Muscle of back (tissue), 13 donors: ENCODE data around the gene XIAP. TPM values are rescaled to one million over a fixed set of nuclear protein-coding genes. Genes with fewer than 3 reads are reported as not detected.
"Not testable (repeated sequence)": the region's sequence is repeated elsewhere in the genome, so short reads cannot be mapped to it uniquely, and the experiment has no call there.

ENCODE experiments used
- DNase-seq, 3 donors: peaks; one replicate each; pipeline versions ENCODE4 v3.0.0 to v3.0.0-alpha.2; 2013
- long read RNA-seq, 9 donors: transcript quantifications; one replicate each; lab custom pipeline, GENCODE V29; 2026
- polyA plus RNA-seq, 10 donors: library from polyadenylated mRNA; unstranded; fragments of 120-200 nt; gene quantifications; one replicate each; pipeline ENCODE4 v1.2.1, GENCODE V29; 2013; ENCODE audit not compliant: insufficient read length in 10 of 10

The XIAP gene
- polyA plus RNA-seq = 10 to 100 TPM; 28.5 to 37.4 (median 32.3) TPM
- long read RNA-seq, donor 1, full-length matches to known transcripts = 5 of 5 reads
- long read RNA-seq, donor 1, partial matches to known transcripts = 0 of 5 reads
- long read RNA-seq, donor 1, other reads (novel, unspliced or antisense) = 0 of 5 reads
- long read RNA-seq, donor 2, full-length matches to known transcripts = 4 of 4 reads
- long read RNA-seq, donor 2, partial matches to known transcripts = 0 of 4 reads
- long read RNA-seq, donor 2, other reads (novel, unspliced or antisense) = 0 of 4 reads
- long read RNA-seq, donor 3 = 0 reads
- long read RNA-seq, donor 4 = 0 reads
- long read RNA-seq, donor 5, full-length matches to known transcripts = 4 of 4 reads
- long read RNA-seq, donor 5, partial matches to known transcripts = 0 of 4 reads
- long read RNA-seq, donor 5, other reads (novel, unspliced or antisense) = 0 of 4 reads
- long read RNA-seq, donor 6, full-length matches to known transcripts = 3 of 9 reads
- long read RNA-seq, donor 6, partial matches to known transcripts = 6 of 9 reads
- long read RNA-seq, donor 6, other reads (novel, unspliced or antisense) = 0 of 9 reads
- long read RNA-seq, donor 7, full-length matches to known transcripts = 2 of 2 reads
- long read RNA-seq, donor 7, partial matches to known transcripts = 0 of 2 reads
- long read RNA-seq, donor 7, other reads (novel, unspliced or antisense) = 0 of 2 reads
- long read RNA-seq, donor 8, partial matches to known transcripts = 0 of 3 reads
- long read RNA-seq, donor 8, other reads (novel, unspliced or antisense) = 0 of 3 reads
- long read RNA-seq, donor 9 = 0 reads

DNA sequence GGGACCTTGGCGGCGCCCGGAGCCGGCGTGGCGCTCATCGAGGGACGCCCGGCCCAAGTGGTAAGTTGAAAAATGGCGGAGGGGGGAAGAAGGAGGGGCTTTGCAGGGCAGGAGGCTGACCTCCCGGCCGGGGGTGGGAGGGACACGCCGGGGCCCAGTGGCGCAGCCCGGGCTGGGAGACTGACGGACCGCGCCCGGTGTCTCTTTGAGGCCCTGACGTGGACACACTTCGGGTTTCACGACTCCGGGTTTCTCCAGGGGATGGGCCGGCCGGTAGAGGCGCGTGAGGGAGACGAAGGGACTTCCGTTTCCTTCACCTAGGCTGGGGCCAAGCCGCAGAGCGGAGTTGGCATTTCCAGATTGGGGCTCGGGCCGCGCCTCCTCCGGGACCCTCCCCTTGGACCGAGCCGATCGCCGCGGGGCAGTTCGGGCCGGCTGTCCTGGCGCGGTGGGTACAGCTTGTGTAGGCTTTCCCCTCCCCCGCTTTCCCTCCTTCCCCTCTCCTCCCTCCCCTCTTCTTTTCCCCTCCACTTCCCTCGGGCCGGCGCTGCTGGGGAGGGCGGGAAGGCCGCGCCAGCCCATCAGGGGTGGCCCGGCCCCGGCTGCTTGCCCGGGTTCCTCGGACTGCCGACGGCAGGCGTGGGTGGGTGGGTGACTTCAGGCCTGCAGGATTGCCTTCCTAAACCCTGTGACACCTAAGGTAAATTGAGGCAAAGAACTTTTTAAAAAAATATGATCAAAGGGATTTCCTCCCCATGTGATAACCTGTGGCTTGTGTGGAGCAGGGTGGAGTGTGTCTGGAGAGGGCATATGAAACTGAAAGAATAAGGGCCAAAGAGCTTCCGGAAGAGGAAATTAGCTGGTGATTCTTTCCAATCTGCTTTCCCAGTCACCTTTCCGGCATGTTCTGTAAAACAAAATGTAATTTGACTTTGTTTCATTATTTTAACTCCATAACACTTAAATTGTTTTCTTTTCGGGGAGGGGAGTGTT is at the start of gene XIAP:
Gene XIAP (plus strand): TSS at position 208 of the 993 bp plus-strand sequence. CDS start 25,610 bp downstream, outside the sequence.
- peak; percentile 79 to 92 (median 83) for DNase-seq

DNA sequence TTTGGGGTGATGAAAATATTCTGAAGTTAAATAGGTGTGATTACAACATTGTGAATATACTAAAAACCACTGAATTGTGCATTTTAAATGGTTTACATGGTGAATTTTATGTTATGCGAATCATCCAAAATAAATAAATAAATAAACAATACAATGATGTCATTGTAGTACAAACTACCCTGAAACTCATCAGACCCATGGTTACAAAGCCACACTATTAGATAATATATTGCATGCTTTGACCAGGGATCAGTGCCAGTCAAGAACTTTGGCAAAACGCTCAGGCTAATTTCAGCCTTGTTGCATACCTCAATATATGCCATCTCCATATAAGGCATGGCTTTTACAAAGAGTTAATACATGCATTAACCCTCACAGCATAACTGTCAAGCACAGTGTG is 45.5 kb upstream of the XIAP start:
- no peak for DNase-seq

DNA sequence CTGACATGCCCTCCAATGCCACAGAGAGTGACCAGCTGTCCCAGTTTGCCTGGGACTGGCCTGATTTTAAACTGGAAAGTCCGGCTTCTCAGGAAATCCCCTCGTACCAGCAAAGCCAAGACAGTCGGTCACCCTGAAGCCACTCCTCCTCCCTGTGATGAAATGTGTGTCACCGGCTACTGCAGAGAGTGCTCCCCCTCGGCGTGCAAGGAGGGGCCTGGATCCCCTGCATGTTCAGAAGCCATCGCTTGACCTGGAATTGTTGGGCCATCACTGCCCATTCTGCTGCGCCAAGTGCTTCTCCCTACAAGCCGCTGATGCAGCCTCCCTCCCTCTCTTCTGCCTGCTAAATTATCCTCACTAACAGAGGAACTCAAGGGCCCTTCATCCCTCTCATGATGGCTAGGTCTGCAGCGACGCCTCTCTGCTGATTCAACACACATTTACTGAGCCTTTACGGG is 44.9 kb upstream of the XIAP start:
- not testable (repeated sequence) for DNase-seq

DNA sequence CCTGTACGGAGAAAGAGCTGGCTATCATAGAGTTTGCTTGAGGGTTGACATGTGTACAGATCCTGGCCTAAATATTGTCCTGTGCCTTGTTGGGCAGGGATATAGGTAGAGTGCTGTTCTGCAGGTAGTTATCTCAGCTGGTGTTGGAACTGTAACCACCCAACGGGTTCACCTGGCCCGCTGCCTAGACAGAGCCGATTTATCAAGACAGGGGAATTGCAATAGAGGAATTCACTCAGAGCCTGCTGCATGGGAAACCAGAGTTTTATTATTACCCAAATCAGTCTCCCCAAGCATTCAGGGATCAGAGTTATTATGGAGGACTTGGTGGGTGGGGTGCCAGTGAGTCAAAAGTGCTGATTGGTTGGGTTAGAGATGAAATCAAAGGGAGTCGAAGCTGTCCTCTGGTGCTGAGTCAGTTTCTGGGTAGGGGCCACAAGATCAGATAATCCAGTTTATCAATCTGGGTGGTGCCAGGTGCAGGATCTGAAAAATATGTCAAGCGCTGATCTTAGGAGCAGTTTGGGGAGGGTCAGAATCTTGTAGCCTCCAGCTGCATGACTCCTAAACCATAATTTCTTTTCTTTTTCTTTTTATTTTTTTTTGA is 42.5 kb upstream of the XIAP start:
- no peak for DNase-seq

DNA sequence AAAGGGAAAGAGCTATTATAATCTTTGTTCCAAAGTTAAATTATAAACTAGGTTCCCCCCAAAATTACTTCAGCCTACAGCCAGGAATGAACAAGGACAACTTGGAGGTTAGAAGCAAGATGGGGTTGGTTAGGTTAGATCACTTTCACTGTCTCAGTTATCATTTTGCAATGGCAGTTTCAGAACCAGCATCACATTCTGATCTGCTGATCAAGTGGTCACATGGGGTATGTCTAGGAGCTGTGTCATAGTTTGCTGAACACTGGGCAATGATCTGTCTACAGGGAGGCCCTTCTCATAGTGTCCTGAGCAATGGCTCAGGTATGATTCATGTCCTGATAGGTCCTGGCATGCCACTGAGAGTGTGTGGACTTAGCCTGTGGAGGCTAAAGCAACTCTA is 41.6 kb upstream of the XIAP start:
- DNase-seq = no peak

DNA sequence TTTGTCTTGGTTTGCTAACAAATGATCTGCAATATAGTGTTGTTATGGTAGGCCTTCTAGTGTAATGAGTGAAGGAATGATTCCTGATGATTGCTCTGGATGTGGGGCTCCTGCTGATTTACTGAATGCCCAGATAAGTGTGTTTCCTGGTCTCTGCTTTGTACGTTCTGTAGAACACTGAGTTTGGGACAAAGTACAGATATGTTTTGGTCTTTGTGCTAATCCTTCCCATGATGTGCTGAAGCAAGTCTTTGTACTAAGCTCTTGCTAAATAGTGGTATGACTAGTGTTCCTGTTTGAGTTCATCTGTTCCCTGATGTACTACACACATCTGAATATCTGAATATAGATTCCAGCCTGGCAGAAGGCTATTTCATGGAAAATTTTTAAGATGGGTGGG is 36.9 kb upstream of the XIAP start:
- DNase-seq = no peak

DNA sequence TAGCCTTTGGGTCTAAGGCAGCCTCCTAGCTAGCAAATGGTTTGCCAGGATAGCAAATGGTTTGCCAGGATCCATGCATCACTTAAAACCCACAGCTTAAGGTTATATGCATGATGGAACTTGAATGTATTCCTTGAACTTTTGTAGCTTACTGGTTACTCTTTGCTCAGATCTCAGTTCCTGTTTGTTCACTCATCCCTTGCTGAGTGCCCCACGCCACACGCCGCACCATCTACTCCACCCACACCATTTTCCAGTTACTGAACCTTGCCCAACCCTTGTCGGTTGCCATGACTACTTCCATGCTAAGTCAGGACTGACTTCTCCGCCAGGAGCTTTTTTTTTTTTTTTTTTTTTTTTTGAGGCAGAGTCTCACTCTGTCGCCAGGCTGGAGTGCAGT is 29.5 kb upstream of the XIAP start:
- no peak for DNase-seq

DNA sequence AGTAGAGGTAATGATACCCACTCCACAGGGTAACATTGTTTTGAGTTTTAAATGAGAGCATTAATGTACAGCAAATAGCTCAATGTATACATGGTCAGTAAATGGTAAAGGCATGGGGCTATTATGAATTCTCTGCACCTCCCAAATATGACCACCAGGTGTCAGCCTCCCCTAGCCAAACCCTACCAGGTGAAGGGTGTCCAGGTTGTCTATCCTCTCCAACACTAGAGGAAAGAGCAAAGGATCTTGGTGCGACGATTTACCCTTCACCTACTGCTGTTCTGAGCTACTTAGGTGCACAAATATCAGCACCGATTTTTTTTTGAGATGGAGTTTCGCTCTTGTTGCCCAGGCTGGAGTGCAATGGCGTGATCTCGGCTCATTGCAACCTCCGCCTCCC is 26.5 kb upstream of the XIAP start:
- peak; percentile 39 to 62 (median 40) for DNase-seq

DNA sequence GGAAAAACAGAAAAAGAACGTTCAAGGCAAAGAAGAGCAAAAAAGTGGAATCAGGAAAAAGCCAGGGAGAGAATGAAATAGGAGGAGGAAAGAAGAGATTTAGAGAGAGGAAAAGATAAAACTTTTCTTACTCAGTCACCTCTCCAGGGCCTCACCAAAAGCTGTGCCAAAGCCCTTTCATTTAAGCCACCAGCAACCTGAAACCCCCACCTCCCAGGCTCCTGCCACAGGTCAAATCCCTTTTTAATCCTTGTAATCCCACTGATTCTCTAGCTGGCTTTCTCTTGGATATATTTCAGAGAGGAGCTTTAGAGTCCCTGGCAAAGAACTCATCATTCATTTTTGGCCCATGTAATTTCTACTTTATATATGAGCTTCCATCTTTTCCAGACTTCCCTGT is 25.7 kb upstream of the XIAP start:
- no peak for DNase-seq

DNA sequence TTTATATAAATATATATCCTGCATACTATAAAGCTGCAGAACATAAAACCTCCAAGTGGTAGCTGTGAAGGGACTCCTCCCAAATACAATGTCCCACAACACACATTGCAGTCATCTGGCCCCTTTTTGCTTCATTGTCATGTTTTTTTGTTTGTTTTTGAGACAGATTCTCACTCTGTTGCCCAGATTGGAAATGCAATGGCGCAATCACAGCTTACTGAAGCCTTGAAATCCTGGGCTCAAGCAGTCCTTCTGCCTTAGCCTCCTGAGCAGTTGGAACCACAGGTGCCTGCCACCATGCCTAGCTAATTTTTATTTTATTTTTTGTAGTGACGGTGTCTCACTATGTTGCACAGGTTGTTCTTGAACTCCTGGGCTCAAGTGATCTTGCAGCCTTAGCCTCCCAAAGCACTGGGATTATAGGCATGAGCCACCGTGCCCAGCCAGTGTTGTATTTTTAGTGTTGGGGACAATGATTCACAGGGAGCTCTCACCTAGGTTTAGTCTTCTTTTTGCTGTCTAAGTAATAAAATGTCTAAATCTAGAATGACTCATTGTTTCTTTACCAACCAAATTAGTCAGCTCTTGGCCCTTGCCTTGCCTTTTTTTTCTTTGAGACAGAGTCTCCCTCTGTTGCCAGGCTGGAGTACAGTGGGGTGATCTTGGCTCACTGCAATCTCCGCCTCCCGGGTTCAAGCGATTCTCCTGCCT is 24.0 kb upstream of the XIAP start:
- DNase-seq = no peak

DNA sequence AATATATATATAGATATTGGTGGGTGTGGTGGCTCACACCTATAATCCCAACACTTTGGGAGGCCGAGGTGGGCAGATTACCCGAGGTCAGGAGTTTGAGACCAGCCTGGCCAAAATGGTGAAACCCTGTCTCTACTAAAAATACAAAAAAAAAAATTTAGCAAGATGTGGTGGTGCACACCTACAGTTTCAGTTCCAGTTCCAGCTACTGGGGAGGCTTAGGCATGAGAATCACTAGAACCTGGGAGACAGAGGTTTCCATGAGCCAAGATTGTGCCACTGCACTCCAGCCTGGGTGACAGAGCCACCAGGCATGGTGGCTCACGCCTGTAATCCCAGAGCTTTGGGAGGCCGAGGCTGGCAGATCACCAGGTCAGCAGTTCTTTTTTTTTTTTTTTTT is 14.7 kb upstream of the XIAP start:
- not testable (repeated sequence) for DNase-seq

DNA sequence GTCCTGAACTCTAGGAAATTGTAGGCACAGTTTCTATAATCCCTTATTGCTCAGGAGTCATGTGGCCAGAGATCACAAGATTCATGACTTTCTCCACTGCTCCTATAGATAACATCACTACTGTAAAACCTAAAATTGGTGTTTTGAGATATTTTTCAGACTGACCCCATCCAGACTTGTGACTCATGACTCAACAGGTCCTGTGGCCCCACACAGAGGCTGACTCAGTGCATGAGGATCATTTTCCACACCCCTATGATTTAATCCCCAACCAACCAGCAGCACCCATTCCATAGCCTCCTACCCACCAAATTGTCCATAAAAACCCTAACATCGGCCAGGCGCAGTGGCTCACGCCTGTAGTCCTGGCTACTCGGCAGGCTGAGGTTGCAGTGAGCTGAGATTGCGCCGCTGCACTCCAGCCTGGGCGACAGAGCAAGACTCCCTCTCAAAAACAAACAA is 13.2 kb upstream of the XIAP start:
- DNase-seq = no peak

DNA sequence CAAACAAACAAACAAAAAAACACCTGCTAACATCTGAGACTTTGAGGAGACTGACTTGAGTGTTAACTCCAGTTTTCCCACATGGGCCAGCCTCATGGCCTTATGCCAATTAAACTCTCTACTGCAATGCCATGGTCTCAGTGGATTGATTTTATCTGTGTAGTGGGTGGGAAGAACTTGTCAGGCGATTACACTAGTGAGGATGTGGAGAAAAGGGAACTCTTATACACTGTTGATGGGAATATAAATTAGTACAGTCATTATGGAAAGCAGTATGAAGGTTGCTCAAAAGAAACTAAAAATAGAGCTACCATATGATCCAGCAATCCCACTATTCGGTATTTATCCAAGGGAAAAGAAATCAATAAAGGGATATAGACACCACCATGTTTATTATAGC is 12.8 kb upstream of the XIAP start:
- no peak for DNase-seq

DNA sequence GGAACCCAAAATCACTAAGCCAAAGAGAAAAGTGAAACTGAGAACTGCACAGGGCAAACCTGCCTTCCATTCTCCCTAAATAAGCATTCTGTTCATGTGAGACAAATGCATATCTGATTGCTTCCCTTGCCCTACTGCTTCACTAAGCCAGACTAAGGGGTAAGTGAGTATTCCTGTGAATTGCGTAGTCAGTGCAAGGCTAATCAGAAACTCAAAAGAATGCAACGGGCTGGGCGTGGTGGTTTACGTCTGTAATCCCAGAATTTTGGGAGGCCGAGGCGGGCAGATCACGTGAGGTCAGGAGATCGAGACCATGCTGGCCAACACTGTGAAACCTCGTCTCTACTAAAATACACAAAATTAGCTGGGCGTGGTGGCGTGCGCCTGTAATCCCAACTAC is 10.8 kb upstream of the XIAP start:
- DNase-seq = no peak

DNA sequence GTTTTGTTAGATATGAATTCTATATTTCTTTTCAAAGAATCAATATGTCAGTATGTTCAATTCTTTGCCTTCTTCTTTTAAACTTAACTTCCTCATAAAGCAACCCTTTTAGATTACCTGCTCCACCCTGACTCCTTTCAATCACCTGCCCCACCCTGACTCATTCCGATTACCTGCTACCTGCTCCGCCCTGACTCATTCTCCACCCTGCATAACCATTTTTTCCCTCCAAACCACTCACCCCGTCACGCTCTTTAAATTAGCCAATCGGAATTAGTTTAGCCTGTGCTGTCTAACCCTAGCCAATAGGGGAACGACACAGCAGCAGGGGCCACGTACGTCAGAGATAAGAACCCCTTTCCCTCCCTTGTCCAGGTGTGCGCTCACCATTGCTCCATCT is 9.9 kb upstream of the XIAP start:
- DNase-seq = not testable (repeated sequence)

DNA sequence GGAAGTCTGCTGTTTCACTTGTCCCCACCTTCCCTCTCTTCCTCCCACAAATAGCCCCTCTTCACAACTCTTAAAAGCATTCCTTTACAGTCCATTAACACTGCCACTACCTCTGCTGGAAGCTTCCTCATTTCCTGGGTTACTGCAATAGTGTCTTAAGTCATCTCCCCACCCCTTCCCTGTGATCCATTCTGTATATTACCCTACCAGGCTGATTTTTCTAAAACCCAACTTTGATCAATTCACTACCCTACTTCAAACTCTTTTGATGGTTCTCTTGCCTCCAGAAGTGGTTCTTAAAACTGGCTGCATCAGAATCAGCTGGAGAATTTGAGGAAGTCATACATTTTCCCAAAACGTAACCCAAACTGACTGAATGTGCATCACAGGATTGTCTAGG is 8.8 kb upstream of the XIAP start:
- no peak for DNase-seq

DNA sequence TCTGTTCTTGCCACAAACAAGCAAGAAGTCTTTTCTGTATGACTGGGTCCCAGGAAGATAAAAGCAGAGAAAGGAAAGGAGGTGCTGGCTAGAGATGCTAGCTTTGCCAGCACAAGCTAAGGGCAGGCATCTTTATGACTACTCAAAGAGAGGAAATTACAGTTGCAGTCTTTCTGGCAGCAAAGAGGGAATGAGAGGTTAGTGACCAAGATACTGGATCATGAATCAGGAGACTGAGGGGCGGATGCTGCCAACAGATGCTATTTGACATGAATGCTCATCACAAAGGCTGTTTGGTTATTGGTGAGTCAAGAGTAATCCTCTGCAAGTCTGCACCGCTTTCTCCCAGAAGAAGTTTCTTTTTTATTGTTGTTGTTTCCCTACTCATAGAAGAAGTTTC is 5.5 kb upstream of the XIAP start:
- no peak for DNase-seq

DNA sequence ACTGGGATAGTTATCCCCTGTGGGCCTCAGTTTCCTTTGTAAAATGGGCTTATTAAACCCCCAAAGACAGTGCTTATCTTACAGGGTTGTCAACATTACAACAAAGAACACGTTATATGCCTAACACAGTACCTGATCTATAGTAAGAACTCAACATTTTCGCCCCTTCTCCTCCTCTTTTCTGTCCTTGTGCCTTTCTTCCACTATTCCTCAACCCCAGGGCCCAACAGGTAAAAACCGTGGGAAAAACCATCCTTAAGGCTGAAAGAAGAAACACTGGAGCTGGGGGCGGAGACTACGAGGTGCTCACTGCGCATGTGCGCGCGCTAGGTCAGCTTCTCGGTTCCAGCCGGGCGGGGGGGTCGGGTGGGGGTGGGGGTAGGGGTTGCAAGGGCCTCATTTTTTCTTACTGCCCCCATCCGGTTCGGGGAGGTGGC is 426 bp upstream of the XIAP start:
- DNase-seq = peak; percentile 61 to 88 (median 84)

DNA sequence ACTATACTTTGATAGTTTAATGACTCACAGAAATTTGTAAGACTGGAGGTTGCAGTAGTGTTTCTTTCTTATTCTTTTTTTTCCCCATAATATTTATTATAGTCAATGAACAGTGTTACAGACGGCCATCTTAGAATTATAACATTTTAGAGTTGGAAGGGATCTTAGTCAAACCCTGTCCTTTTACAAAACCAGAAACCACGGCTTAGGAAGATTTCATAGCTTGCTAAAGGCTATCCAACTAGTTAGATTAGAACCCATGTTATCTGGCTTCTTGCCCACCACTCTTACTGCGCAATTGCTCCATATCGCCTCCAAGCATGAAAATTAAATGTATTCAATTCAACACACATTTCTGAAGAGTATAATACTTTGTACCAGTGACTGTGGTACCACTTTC is 1.1 kb downstream of the XIAP start:
- DNase-seq = peak in 2 of 3 donors; percentile 18 to 52

DNA sequence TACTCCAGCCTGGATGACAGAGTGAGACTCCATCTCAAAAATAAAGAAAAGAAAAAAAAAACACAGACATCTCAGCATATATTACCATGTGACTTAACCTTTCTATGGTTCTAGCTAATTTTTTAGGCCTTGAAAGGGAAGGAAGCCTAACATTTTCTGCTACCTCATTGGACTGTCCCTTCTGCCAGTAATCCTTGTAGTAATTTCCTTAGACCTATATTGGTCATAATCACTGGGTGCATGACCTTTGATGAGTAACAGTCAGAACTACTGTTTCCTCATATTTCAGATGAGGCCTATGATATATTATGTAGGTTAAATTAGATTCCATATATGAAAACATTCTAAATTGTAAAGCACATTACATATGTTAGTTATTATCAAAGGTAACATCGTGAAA is 9.6 kb downstream of the XIAP start:
- no peak for DNase-seq
